ENCODE results near the gene ARSA. TPM values are rescaled to one million over a fixed set of nuclear protein-coding genes. Genes with fewer than 3 reads are reported as not detected.

The ARSA gene
- total and polyA plus RNA-seq, 2 donors (not counting 3 experiments of a cell fraction or from before 2014, with no cell fraction given) = 22.3 to 33.6 TPM

GRCh38 chr22:50610041-50610451 lies 17.9 kb downstream of the ARSA start:
- BruUV-seq (replicated peaks) = no TSS peak
- no peak overlapping the region for H3K27ac ChIP-seq (ENCODE audit: insufficient read depth, low read depth, low read length)
- no peaks in the 10 kb centered on the region for H3K9me3 ChIP-seq (replicated peaks; ENCODE audit: control insufficient read depth, insufficient read depth, low read length)
- TF ChIP-seq MAX (IDR thresholded peaks at IDR 0.05; ENCODE audit: insufficient read depth, insufficient read length) (no peak), EZH2 (IDR thresholded peaks at IDR 0.05; ENCODE audit: borderline replicate concordance, low read depth, low read length, severe bottlenecking) (no peak), POLR2A (IDR thresholded peaks at IDR 0.05; ENCODE audit: low read depth, low read length) (no peak), POLR2AphosphoS5 (IDR thresholded peaks at IDR 0.05; ENCODE audit: insufficient read depth, low read depth, low read length) (no peak)
- H4K20me1 ChIP-seq (replicated peaks; ENCODE audit: control insufficient read depth, extremely low read depth, insufficient read depth, low read length) = no peaks in the 10 kb centered on the region
- CTCF ChIA-PET = no interaction called here
- POLR2A ChIA-PET = no interaction called here
- no peaks in the 10 kb centered on the region for H3K9me1 ChIP-seq (replicated peaks; ENCODE audit: control insufficient read depth, extremely low read depth, insufficient read depth, low read length)
- H3K9ac ChIP-seq (replicated peaks; ENCODE audit: extremely low read depth, insufficient read depth, low read length) = no peak overlapping the region
- DNase-seq (ENCODE audit: low read depth, low spot score) (no peak), FAIRE-seq (no peak)
- intact Hi-C loops (cut with micrococcal nuclease) = no loop called here
- H3K27me3 ChIP-seq (ENCODE audit: control insufficient read depth in 2 of 2, insufficient read depth in 2 of 2, low read length in 2 of 2) = peaks cover 3 to 6% of the 10 kb centered on the region in 2 experiments
- no peak overlapping the region for H3K4me2 ChIP-seq (ENCODE audit: insufficient read depth, low read length)
- no peak overlapping the region for H2AFZ ChIP-seq (ENCODE audit: low read depth, low read length)
- H3K4me1 ChIP-seq (ENCODE audit: control insufficient read depth, extremely low read depth, insufficient read depth, low read length) = no peaks in the 10 kb centered on the region
- no peaks in the 10 kb centered on the region for H3K36me3 ChIP-seq (ENCODE audit: control insufficient read depth in 2 of 2, extremely low read depth in 1 of 2, insufficient read depth in 2 of 2, low read length in 2 of 2)
- dilution Hi-C loops (cut with MboI; ENCODE audit: extremely low pct_ligation_motif_present, low sequenced_read_pairs) = no loop called here
- no peak overlapping the region for H3K4me3 ChIP-seq (replicated peaks in 1 of 3; ENCODE audit: insufficient read depth in 1 of 3, low read depth in 1 of 3, low read length in 3 of 3)
- H3K79me2 ChIP-seq (ENCODE audit: control insufficient read depth, insufficient read depth, low read length) = no peaks in the 10 kb centered on the region

- dilution Hi-C loops (cut with MboI; ENCODE audit: extremely low pct_ligation_motif_present, low sequenced_read_pairs) = no loop called here
- Histone ChIP-seq H4K20me1 (replicated peaks; ENCODE audit: control insufficient read depth, extremely low read depth, insufficient read depth, low read length) (no peaks in the 10 kb centered on the region), H3K27me3 (ENCODE audit: control insufficient read depth in 2 of 2, insufficient read depth in 2 of 2, low read length in 2 of 2) (peaks cover 7 to 8% of the 10 kb centered on the region in 2 experiments), H2AFZ (ENCODE audit: low read depth, low read length) (no peak overlapping the region), H3K4me1 (ENCODE audit: control insufficient read depth, extremely low read depth, insufficient read depth, low read length) (no peaks in the 10 kb centered on the region), H3K9ac (replicated peaks; ENCODE audit: extremely low read depth, insufficient read depth, low read length) (no peak overlapping the region), H3K9me3 (replicated peaks; ENCODE audit: control insufficient read depth, insufficient read depth, low read length) (no peaks in the 10 kb centered on the region), H3K4me3 (replicated peaks in 1 of 3; ENCODE audit: insufficient read depth in 1 of 3, low read depth in 1 of 3, low read length in 3 of 3) (no peak overlapping the region), H3K36me3 (ENCODE audit: control insufficient read depth in 2 of 2, extremely low read depth in 1 of 2, insufficient read depth in 2 of 2, low read length in 2 of 2) (no peaks in the 10 kb centered on the region), H3K27ac (ENCODE audit: insufficient read depth, low read depth, low read length) (no peak overlapping the region), H3K4me2 (ENCODE audit: insufficient read depth, low read length) (no peak overlapping the region), H3K79me2 (ENCODE audit: control insufficient read depth, insufficient read depth, low read length) (no peaks in the 10 kb centered on the region), H3K9me1 (replicated peaks; ENCODE audit: control insufficient read depth, extremely low read depth, insufficient read depth, low read length) (no peaks in the 10 kb centered on the region)
- ChIA-PET POLR2A (no interaction called here), CTCF (no interaction called here)
- no TSS peak for BruUV-seq (replicated peaks)
- intact Hi-C loops (cut with micrococcal nuclease) = no loop called here
- TF ChIP-seq FOS (IDR thresholded peaks at IDR 0.05; ENCODE audit: borderline replicate concordance, insufficient read depth, low read length) (no peak), MYC (IDR thresholded peaks at IDR 0.05; ENCODE audit: low read depth, low read length) (no peak), CTCF (IDR thresholded peaks at IDR 0.05; ENCODE audit: extremely low read depth in 1 of 2, insufficient read depth in 1 of 2, low read depth in 1 of 2, low read length in 2 of 2) (no peak), MAX (IDR thresholded peaks at IDR 0.05; ENCODE audit: insufficient read depth, insufficient read length) (no peak), JUN (IDR thresholded peaks at IDR 0.05; ENCODE audit: borderline replicate concordance, insufficient read depth, insufficient read length, low read depth) (no peak)
- DNase-seq (ENCODE audit: low read depth, low spot score) = no peak
- no peak for FAIRE-seq
These were observed 18.4 kb downstream of the ARSA start for GRCh38 chr22:50609599-50609998.
